Activated CD4-positive, alpha-beta memory T cell treated with anti-CD3 and anti-CD28 coated beads, Interleukin-2, amount 10 ng/mL, durations not matched to agents 7 days and 5 days (primary cell): Measurements from ENCODE around the gene PRKCE. TPM values are rescaled to one million over a fixed set of nuclear protein-coding genes. Genes with fewer than 3 reads are reported as not detected.

Source experiments
- CTCF ChIA-PET: fragments of 350-600 bp; sonication (Branson Sonifier 250); formaldehyde crosslinking; loops from one replicate; lab custom pipeline; 2021; ENCODE audit warnings: antibody characterized with exemption, inconsistent platforms; lab: Charles Lee
- POLR2A ChIA-PET: fragments of 350-600 bp; sonication (Branson Sonifier 250); formaldehyde crosslinking; loops from one replicate; lab custom pipeline; 2021; ENCODE audit warnings: antibody characterized with exemption; lab: Charles Lee
- DNase-seq: peaks from one replicate; pipeline ENCODE4 v3.0.0-alpha.2; 2020
- H3K27ac Mint-ChIP-seq: one replicate; pipeline ENCODE4 v1.8.0; 2021; ENCODE audit warnings: mild to moderate bottlenecking, mixed read lengths
- H3K27me3 Mint-ChIP-seq: one replicate; pipeline ENCODE4 v1.8.0; 2021; ENCODE audit warnings: mixed read lengths
- H3K36me3 Mint-ChIP-seq: one replicate; pipeline ENCODE4 v1.8.0; 2021; ENCODE audit warnings: low read depth, mixed read lengths
- H3K4me1 Mint-ChIP-seq: one replicate; pipeline ENCODE4 v1.8.0; 2021; ENCODE audit warnings: mixed read lengths
- H3K4me3 Mint-ChIP-seq: one replicate; pipeline ENCODE4 v1.8.0; 2021; ENCODE audit warnings: mild to moderate bottlenecking, mixed read lengths
- H3K9me3 Mint-ChIP-seq: one replicate; pipeline ENCODE4 v1.8.0; 2021; ENCODE audit warnings: mixed read lengths
- total RNA-seq, 2 experiments: library from RNA; stranded (reverse); gene quantifications; one replicate each; pipeline ENCODE4 v1.2.3, GENCODE V29; 2021

PRKCE gene
- total RNA-seq, 2 experiments from 2014 or later = 20.6 to 23.3 TPM

DNA sequence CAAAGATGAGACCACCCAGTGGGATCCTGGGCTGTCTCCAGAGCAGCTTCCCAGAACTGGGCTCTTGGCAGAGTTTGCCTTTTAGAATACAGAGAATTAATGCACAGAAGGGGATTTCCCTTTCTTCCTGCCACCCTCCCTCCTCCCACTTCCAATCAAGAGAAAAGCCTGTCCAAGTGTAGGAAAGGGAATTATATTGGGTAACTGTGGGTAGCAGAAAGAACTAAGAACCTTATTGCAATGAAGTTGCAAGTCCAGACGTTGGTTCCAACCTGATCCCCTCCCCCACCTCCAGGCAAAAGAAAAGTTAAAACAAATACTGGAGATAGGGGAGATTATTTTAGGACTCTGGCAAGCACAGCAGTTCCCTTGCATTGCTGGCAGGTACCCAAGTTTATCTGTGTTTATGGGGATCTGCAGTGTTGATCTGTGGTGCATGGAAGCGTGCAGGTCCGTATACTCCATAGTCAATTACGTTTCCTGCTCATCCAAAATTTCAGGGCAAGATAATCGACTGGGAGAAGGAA, 114.3 kb downstream of the PRKCE start:
- DNase-seq = no peak
- H3K27me3 Mint-ChIP-seq = peaks cover 2% of the 10 kb centered on the region
- POLR2A ChIA-PET = no interaction called here
- H3K4me1 Mint-ChIP-seq = no peaks in the 10 kb centered on the region
- no peaks in the 10 kb centered on the region for H3K36me3 Mint-ChIP-seq
- no peak overlapping the region for H3K27ac Mint-ChIP-seq
- H3K4me3 Mint-ChIP-seq = no peak overlapping the region
- no peaks in the 10 kb centered on the region for H3K9me3 Mint-ChIP-seq
- CTCF ChIA-PET = interaction anchor here (2.1 kb wide), 1 partner anchor 13 kb away, joined by 11 read pairs; no protein-coding TSS in a partner anchor

DNA sequence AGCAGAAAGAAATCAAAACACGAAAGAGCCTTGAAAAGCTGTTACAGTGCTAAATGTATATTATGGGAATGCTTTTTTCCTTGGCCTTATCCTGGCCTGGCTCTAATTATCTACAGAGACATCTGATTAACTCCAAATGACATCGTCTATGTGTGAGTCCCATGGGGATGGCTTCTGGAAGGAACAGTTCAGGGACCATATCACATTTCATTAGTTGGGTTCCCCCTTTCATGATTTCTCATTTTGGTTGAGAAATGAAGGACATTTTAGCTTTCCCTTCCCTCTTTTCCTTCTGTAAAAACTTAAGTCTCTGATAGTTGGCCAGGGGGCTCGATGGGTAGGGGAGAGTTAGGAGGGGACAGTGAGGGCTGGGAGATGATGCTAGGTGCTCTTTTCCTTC, 116.7 kb downstream of the PRKCE start:
- ChIA-PET CTCF (interaction anchor here (1.1 to 1.9 kb wide), 2 partner anchors 9 to 10 kb away, joined by 3 to 8 read pairs; no protein-coding TSS in a partner anchor), POLR2A (no interaction called here)
- Mint-ChIP-seq H3K4me1 (peaks cover 2% of the 10 kb centered on the region), H3K4me3 (no peak overlapping the region), H3K9me3 (no peaks in the 10 kb centered on the region), H3K36me3 (no peaks in the 10 kb centered on the region), H3K27me3 (peaks cover 2% of the 10 kb centered on the region), H3K27ac (no peak overlapping the region)
- no peak for DNase-seq

GRCh38 chr2:45769056-45769455, 117.6 kb downstream of the PRKCE start:
- no peak overlapping the region for H3K27ac Mint-ChIP-seq
- DNase-seq = no peak
- POLR2A ChIA-PET = no interaction called here
- peaks cover 2% of the 10 kb centered on the region for H3K27me3 Mint-ChIP-seq
- H3K9me3 Mint-ChIP-seq = no peaks in the 10 kb centered on the region
- H3K36me3 Mint-ChIP-seq = no peaks in the 10 kb centered on the region
- H3K4me3 Mint-ChIP-seq = no peak overlapping the region
- CTCF ChIA-PET = interaction anchor here (1.9 kb wide), 1 partner anchor 9 kb away, joined by 8 read pairs; no protein-coding TSS in a partner anchor
- peaks cover 2% of the 10 kb centered on the region for H3K4me1 Mint-ChIP-seq

DNA sequence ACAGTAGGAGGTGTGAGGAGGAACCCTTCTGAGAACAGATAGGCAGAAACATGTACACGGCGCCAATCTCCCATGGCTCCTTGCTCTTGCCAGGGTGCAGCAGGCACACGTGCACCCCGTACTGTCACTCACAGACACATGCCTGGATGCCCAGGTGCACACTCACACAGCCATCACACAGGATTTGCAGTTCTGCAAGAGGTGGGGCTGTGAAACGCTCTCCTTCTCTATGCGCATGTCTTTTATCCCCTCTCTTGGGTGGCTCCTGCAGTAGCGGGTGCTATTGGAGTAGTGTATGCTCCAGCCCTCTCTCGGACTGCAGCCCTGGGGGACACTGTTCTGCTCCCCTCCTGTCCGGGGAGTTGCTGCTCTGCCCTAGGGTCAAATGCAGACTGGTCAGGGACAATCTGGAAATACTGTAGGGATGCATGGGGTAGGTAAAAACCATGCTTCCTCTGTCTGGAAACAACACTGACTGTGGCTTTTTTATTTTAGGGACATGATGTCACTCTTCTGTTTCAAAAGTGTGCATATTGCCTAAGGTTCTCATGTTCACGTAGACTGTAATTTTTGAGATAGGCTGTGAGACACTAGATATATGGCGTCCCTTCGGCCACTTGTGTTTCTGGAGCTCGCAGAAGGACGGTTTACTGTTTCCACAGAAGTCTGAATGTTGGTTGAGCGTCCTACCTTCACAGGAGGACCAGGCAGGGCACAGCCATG, 118.5 kb downstream of the PRKCE start:
- ChIA-PET CTCF (interaction anchor here (1.0 to 1.1 kb wide), 2 partner anchors 9 to 12 kb away, joined by 3 to 7 read pairs; no protein-coding TSS in a partner anchor), POLR2A (no interaction called here)
- no peak overlapping the region for H3K4me3 Mint-ChIP-seq
- no peaks in the 10 kb centered on the region for H3K9me3 Mint-ChIP-seq
- peaks cover 2% of the 10 kb centered on the region for H3K27me3 Mint-ChIP-seq
- H3K4me1 Mint-ChIP-seq = peaks cover 2% of the 10 kb centered on the region
- no peak for DNase-seq
- no peaks in the 10 kb centered on the region for H3K36me3 Mint-ChIP-seq
- H3K27ac Mint-ChIP-seq = no peak overlapping the region

- H3K27ac Mint-ChIP-seq = no peak overlapping the region
- H3K4me3 Mint-ChIP-seq = no peak overlapping the region
- ChIA-PET CTCF (interaction anchor here (0.7 to 1.1 kb wide), 3 partner anchors 8 to 12 kb away, joined by 3 to 7 read pairs (median 4); no protein-coding TSS in a partner anchor), POLR2A (no interaction called here)
- peaks cover 2% of the 10 kb centered on the region for H3K27me3 Mint-ChIP-seq
- H3K9me3 Mint-ChIP-seq = no peaks in the 10 kb centered on the region
- no peak for DNase-seq
- H3K36me3 Mint-ChIP-seq = no peaks in the 10 kb centered on the region
- H3K4me1 Mint-ChIP-seq = peaks cover 2% of the 10 kb centered on the region
These were observed 119.3 kb downstream of the PRKCE start for GRCh38 chr2:45770811-45771210.

- Mint-ChIP-seq H3K36me3 (no peaks in the 10 kb centered on the region), H3K27ac (no peak overlapping the region), H3K4me3 (no peak overlapping the region), H3K4me1 (peaks cover 2% of the 10 kb centered on the region), H3K27me3 (peaks cover 2% of the 10 kb centered on the region), H3K9me3 (no peaks in the 10 kb centered on the region)
- CTCF ChIA-PET = interaction anchor here (0.7 to 1.1 kb wide), 3 partner anchors 8 to 12 kb away, joined by 3 to 7 read pairs (median 4); no protein-coding TSS in a partner anchor
- POLR2A ChIA-PET = no interaction called here
- DNase-seq = no peak
These were observed 119.8 kb downstream of the PRKCE start for GRCh38 chr2:45771261-45771660.

DNA sequence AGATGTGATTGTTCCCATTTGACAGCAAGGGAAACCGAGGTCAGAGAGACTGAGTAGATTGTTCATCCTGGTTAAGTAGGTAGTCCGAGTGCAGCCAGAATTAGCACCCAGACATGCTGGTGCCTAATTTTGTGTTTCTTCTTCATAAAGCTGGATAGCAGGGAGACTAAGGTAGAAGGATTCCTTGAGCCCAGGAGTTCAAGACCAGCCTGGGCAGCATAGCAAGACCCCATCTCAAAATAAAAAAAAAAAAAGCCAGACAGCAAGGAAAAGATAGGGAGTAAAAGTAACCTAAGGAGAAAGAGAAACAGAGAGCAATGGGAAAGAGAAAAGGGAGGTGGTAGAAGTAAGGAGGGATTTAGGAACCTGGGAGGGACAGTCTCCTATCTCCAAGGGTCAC, 120.6 kb downstream of the PRKCE start:
- no peaks in the 10 kb centered on the region for H3K36me3 Mint-ChIP-seq
- POLR2A ChIA-PET = no interaction called here
- H3K27me3 Mint-ChIP-seq = peaks cover 2% of the 10 kb centered on the region
- no peak overlapping the region for H3K4me3 Mint-ChIP-seq
- no peak overlapping the region for H3K27ac Mint-ChIP-seq
- CTCF ChIA-PET = no interaction called here
- peaks cover 2% of the 10 kb centered on the region for H3K4me1 Mint-ChIP-seq
- H3K9me3 Mint-ChIP-seq = no peaks in the 10 kb centered on the region
- no peak for DNase-seq

DNA sequence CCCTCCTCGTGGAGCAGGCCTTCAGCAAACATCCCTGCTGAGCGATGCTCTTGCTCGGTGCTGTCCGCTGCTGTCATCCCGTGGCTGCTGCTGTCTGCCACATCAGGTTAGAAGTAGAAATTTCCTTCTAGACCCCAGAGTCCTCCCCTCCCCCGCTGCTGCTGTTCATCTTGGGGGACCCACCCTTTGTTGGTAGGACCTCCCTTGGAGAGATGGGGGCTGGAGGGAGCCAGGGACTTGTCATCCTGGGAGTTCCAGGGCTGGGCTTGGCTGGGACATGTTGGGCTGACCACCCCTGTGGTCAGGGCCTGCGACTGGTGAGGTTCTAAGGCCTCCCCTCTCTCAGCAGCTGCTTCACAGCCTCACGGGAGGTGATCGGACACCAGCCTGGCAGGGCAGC, 122.4 kb downstream of the PRKCE start:
- no peak for DNase-seq
- CTCF ChIA-PET = no interaction called here
- Mint-ChIP-seq H3K36me3 (no peaks in the 10 kb centered on the region), H3K27ac (no peak overlapping the region), H3K9me3 (no peaks in the 10 kb centered on the region), H3K4me3 (no peak overlapping the region), H3K27me3 (no peaks in the 10 kb centered on the region), H3K4me1 (peaks cover 5% of the 10 kb centered on the region)
- POLR2A ChIA-PET = no interaction called here

DNA sequence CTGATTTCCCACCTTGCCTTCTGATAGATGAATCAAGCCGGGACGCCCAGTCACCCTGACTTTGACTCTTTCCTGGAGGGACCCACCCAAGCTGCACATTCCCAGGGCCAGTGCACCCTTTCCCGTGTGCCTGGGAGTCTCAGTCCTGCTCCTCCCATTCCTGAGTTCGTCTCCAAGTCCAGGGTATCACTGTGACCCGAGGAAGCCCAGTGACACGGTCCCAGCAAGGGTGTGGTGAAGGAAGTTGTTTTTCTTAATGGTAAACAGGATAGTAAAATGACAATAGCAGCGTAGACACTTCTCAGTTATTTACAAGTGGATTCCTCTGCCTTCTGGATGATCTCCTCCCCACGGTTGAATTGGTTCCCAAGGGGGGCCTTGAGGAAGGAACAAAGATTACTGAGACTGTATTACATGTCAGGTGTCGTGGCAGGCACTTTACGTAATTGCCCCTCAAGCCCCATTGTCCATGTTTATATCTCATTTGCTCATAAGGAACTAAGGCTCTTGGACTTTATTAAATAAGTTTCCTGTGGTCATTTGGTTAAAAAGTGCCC, 123.3 kb downstream of the PRKCE start:
- H3K27ac Mint-ChIP-seq = no peak overlapping the region
- no peaks in the 10 kb centered on the region for H3K36me3 Mint-ChIP-seq
- ChIA-PET CTCF (interaction anchor here (1.1 kb wide), 1 partner anchor 131 kb away, joined by 3 read pairs; no protein-coding TSS in a partner anchor), POLR2A (no interaction called here)
- no peaks in the 10 kb centered on the region for H3K9me3 Mint-ChIP-seq
- no peak overlapping the region for H3K4me3 Mint-ChIP-seq
- H3K4me1 Mint-ChIP-seq = peaks cover 5% of the 10 kb centered on the region
- DNase-seq = no peak
- no peaks in the 10 kb centered on the region for H3K27me3 Mint-ChIP-seq

DNA sequence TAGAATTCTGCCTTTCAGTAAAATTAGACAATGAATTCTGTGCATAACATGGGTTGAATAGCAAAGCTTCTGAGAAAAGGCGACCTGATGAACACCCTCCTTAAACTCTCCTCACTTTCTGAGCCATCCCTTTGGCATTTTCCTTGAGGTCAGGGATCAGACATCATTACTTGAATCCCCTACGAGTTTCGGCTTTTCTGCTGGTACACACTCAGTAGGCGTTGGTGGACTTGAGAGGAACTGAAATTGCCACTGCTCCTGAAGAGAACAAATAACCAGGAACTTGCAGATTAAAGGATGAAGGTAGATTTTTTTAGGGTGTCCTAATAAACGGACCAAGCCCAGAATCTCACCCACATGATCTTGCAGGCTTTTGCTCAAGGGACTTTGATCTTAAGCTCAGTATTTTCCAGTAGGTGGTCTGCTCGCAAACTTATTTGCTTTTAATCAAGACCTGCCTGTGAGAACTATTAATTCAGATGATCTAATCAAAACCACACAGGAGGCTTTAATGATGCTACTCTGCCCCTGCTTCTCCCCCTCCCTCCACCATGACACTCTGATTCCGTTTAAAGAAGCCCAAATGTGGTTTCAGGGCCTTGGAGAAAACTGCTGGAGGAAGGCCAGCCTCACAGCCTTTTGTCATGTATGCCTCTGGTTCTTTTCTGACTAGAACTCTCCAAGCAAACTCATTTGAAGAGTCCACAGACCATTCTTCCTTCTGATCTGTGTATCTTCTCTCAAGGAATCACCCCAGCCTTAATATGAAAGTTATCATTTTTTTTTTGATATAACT, 124.9 kb downstream of the PRKCE start:
- Mint-ChIP-seq H3K27ac (no peak overlapping the region), H3K4me1 (peaks cover 8% of the 10 kb centered on the region), H3K36me3 (no peaks in the 10 kb centered on the region), H3K4me3 (no peak overlapping the region), H3K9me3 (no peaks in the 10 kb centered on the region), H3K27me3 (no peaks in the 10 kb centered on the region)
- POLR2A ChIA-PET = interaction anchor here (1.2 kb wide), 1 partner anchor 126 kb away, joined by 3 read pairs; no protein-coding TSS in a partner anchor
- CTCF ChIA-PET = interaction anchor here (0.9 to 1.1 kb wide), 2 partner anchors 132 to 135 kb away, joined by 3 read pairs; no protein-coding TSS in a partner anchor
- no peak for DNase-seq

DNA sequence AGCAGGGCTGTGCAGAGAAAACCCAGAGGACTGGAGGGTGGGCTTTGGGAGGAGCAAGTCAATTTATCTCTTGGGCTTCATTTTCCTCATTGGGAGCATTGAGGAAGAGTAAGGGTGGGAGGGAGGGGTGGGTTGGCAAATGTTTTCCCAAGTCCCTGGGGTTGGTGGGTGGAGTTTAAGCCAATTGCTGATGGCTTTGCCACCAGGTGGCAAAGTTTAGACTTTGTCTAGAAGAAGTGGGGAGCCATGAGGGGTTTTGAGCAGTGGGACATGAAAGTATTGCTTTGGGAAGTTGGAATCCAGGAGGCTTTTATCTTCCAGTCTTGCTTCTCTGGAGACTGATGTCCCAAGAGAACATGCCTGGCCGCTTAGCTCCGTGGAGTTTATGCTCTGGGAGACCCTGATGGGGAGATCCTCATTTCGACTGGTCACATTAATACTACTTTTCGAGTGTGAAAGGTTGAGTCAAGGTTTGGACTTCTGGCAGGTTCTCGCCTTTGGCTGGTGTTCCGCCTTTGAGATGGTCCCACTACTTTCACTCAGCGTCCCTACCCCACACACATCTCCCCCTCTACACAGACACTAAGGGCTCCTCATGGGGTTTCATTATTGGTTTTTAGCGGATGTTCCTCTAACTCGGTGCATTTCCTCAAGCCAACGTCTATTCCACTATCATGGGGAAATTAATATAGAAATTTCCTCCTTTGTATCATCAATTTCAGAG, 126.7 kb downstream of the PRKCE start:
- no peak overlapping the region for H3K4me3 Mint-ChIP-seq
- no peaks in the 10 kb centered on the region for H3K9me3 Mint-ChIP-seq
- H3K27ac Mint-ChIP-seq = no peak overlapping the region
- no peak for DNase-seq
- CTCF ChIA-PET = interaction anchor here (0.6 to 4.4 kb wide), 33 partner anchors 8 to 798 kb away, joined by 3 to 45 read pairs (median 5); partner anchors contain the start of genes PRKCE and SRBD1
- POLR2A ChIA-PET = interaction anchor here (1.7 kb wide), 1 partner anchor 127 kb away, joined by 9 read pairs; no protein-coding TSS in a partner anchor
- H3K27me3 Mint-ChIP-seq = no peaks in the 10 kb centered on the region
- peaks cover 8% of the 10 kb centered on the region for H3K4me1 Mint-ChIP-seq
- H3K36me3 Mint-ChIP-seq = no peaks in the 10 kb centered on the region

DNA sequence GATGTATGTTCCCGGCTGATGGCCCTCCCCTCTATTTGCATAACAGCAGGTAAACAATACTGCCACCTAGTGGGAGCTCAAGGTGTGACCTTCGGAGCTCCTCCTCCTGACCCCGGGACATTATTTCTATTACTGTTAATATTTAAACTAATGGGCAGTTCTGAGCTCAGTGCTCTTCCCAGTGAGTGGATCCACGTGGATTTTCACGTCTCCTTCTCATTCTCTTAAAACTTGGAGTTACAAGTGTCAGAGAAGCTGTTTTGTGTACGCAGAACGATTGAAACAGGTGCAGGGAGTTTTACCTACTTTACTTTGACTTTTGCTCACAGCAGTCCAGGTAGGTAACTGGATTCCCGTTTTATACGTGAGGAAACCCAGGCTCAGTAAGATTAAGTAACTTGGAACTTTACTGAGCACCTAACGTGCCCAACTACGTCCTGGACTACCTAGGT, 127.3 kb downstream of the PRKCE start:
- Mint-ChIP-seq H3K27me3 (no peaks in the 10 kb centered on the region), H3K4me3 (no peak overlapping the region), H3K36me3 (no peaks in the 10 kb centered on the region), H3K4me1 (peaks cover 8% of the 10 kb centered on the region), H3K9me3 (no peaks in the 10 kb centered on the region), H3K27ac (no peak overlapping the region)
- CTCF ChIA-PET = interaction anchor here (0.6 to 4.4 kb wide), 34 partner anchors 8 to 798 kb away, joined by 3 to 45 read pairs (median 4); partner anchors contain the start of genes PRKCE and SRBD1
- POLR2A ChIA-PET = interaction anchor here (1.7 kb wide), 1 partner anchor 128 kb away, joined by 9 read pairs; no protein-coding TSS in a partner anchor
- peak; percentile 66 for DNase-seq
